K562 (cell line): ENCODE data around the gene FIG4.

Source experiments
- ADNP ChIP-seq: fragments of 200-800 bp; sonication (Bioruptor generic); IDR thresholded peaks from 2 replicates; pipeline ENCODE4 v1.6.1; 2016; ENCODE audit warnings: missing genetic modification characterization, missing compliant biosample characterization
- GABPA ChIP-seq: fragments of 200-800 bp; sonication (Bioruptor generic); conservative IDR thresholded peaks from 2 replicates; pipeline ENCODE4 v1.6.1; 2016; ENCODE audit warnings: low read depth, missing genetic modification characterization, missing compliant biosample characterization
- USF2 ChIP-seq: sonication (generic); formaldehyde crosslinking; IDR thresholded peaks from 2 replicates; pipeline ENCODE4 v1.5.0; 2020; ENCODE audit warnings: missing genetic modification reagents

- TF ChIP-seq ADNP (tag) (no peak), GABPA (tag) (no peak), USF2 (CRISPR knock-in tag) (no peak)
These were observed 162.3 kb downstream of the FIG4 start for GRCh38 chr6:109853426-109853825.
